HUES48 (cell line): Measurements from ENCODE around the gene SLC2A4.
A peak's percentile ranks its signal among the peaks of the same experiment; 100 is the strongest.
"Not testable (repeated sequence)": the region's sequence is repeated elsewhere in the genome, so short reads cannot be mapped to it uniquely, and the experiment has no call there.

Source experiments
- H3K27ac ChIP-seq: one replicate; pipeline ENCODE4 v1.7.0; 2013; ENCODE audit warnings: low read depth, low read length, inconsistent platforms
- H3K27me3 ChIP-seq: 2 replicates; pipeline ENCODE4 v1.6.1; 2013; ENCODE audit warnings: mild to moderate bottlenecking, low read length; ENCODE audit not compliant: control insufficient read depth, insufficient read depth
- H3K36me3 ChIP-seq: 2 replicates; pipeline ENCODE4 v1.6.1; 2013; ENCODE audit warnings: low read length; ENCODE audit not compliant: control insufficient read depth, insufficient read depth
- H3K4me1 ChIP-seq: 2 replicates; pipeline ENCODE4 v1.6.1; 2013; ENCODE audit warnings: mild to moderate bottlenecking, low read length; ENCODE audit not compliant: control insufficient read depth, insufficient read depth
- H3K4me3 ChIP-seq: 2 replicates; pipeline ENCODE4 v1.5.1; 2013; ENCODE audit warnings: mild to moderate bottlenecking, low read depth, low read length
- H3K9ac ChIP-seq: 2 replicates; pipeline ENCODE4 v1.6.1; 2013; ENCODE audit warnings: mild to moderate bottlenecking, low read depth, low read length, moderate library complexity
- H3K9me3 ChIP-seq: 2 replicates; pipeline ENCODE4 v1.6.1; 2013; ENCODE audit warnings: low read length; ENCODE audit not compliant: control insufficient read depth, insufficient read depth

Gene SLC2A4

DNA sequence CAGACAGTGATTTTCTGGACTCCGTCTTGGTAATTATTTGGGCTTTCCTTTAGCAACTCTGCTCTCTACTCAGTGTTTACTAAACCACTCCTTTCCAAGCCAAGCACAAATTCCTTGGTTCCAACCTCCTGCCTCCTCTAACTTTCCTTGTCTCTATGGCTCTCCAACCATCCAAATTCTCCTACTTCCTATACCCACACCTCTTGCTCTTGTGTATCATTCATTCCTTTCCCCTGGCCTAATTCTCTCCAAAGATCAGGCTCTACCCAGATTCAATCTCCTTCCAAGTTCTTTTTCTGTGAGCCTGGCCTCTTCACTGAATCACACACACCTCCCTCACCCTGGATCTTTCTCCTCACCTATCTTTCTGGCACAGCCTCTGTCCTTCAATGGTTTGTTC lies 46.5 kb downstream of the SLC2A4 start:
- peaks cover 11% of the 10 kb centered on the region; the same call in 1 of the 2 replicates for H3K4me1 ChIP-seq
- H3K9me3 ChIP-seq: no peaks in the 10 kb centered on the region
- H3K27ac ChIP-seq: no peak overlapping the region
- H3K4me3 ChIP-seq: peak overlapping the region; percentile 79
- no peaks in the 10 kb centered on the region for H3K27me3 ChIP-seq
- H3K9ac ChIP-seq: no peak overlapping the region
- H3K36me3 ChIP-seq: peaks cover 37% of the 10 kb centered on the region

GRCh38 chr17:7328840-7329373 lies 47.4 kb downstream of the SLC2A4 start, which contains the start of gene NEURL4:
NEURL4 (minus strand) TSS chr17:7329335; CDS start chr17:7329312, 23 bp downstream.
- Histone ChIP-seq H3K27me3 (no peaks in the 10 kb centered on the region), H3K9me3 (no peaks in the 10 kb centered on the region), H3K4me3 (peak within 1 kb of the TSS; percentile 79), H3K9ac (peak within 1 kb of the TSS; percentile 80), H3K36me3 (peaks cover 28% of the 10 kb centered on the region), H3K4me1 (peaks cover 11% of the 10 kb centered on the region; the same call in 1 of the 2 replicates), H3K27ac (peak within 1 kb of the TSS; percentile 96)

DNA sequence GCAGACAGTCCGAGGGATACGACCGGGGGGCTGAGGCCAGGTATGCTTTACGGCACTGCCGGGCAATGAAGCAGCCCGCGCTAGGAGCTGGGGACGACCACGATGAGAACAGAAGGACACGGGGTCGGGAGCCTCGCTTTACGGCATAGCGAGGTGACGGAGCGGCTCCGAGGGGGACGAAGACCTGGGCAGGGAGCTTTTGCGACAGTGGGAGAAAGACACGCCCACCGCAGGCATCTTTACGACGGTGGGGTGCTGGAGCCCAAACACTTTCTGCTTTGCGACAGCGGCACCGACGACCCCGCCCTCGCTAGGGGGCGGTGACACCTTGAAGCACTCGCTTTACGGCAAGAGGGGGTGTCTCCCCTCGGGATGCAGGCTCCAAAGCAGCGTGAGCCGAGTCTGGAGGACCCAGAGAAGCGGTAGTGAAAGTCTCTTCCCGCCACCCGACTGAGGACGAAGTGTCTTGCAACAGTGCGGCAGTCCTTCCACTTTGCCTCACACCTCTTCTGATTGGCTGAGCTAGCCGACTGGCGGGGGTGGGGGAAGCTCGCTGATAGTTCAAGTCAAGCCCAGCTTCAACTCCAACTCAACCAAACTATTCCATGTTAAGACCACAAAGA lies 48.0 kb downstream of the SLC2A4 start:
- Histone ChIP-seq H3K9ac (peak overlapping the region; percentile 80), H3K27ac (peak overlapping the region; percentile 96), H3K36me3 (peaks cover 23% of the 10 kb centered on the region), H3K27me3 (no peaks in the 10 kb centered on the region), H3K4me3 (peak overlapping the region; percentile 79), H3K9me3 (no peaks in the 10 kb centered on the region), H3K4me1 (peaks cover 11% of the 10 kb centered on the region; the same call in 1 of the 2 replicates)

DNA sequence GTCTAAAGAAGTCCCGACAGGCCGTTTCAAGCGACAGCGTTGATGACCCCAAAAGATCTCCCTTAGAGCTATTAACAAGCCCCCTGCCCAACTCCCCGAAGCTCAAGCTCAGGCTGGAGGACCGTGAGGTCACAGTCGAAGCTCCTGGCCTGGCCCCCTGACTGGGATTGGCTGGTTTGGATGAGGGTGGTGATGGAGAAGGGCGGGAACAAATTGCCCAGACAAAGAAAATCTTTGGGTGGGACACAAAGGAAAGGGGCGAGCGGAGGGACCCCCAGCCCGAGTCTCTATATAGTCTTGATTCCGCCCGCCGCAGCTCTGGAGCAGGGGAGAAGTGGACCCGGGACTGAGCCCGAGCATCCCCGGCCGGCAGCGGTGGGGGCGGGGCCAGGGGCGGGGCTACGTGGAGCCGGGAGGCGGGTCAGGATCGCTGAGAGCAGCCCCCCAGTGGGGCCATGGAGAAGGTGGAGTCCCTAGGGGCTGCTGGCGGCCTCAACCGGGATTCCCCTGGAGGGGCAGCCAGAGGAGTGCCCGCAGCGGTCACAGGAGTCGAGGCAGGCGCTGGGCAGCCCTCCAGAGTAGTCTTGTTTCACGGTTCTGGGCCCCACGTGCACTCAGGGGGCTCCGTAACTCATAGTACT lies 48.6 kb downstream of the SLC2A4 start:
- peak overlapping the region; percentile 80 for H3K9ac ChIP-seq
- peaks cover 18% of the 10 kb centered on the region for H3K36me3 ChIP-seq
- H3K4me3 ChIP-seq: peak overlapping the region; percentile 79
- H3K27me3 ChIP-seq: no peaks in the 10 kb centered on the region
- H3K27ac ChIP-seq: peak overlapping the region; percentile 96
- peaks cover 11% of the 10 kb centered on the region; the same call in 1 of the 2 replicates for H3K4me1 ChIP-seq
- H3K9me3 ChIP-seq: no peaks in the 10 kb centered on the region

- H3K9ac ChIP-seq: peak overlapping the region; percentile 66
- H3K4me3 ChIP-seq: peak overlapping the region; percentile 79
- H3K4me1 ChIP-seq: peaks cover 11% of the 10 kb centered on the region; the same call in 1 of the 2 replicates
- H3K27me3 ChIP-seq: no peaks in the 10 kb centered on the region
- H3K9me3 ChIP-seq: no peaks in the 10 kb centered on the region
- H3K36me3 ChIP-seq: peaks cover 13% of the 10 kb centered on the region
- peak overlapping the region; percentile 96 for H3K27ac ChIP-seq
Observed at GRCh38 chr17:7330638-7331015, 49.1 kb downstream of the SLC2A4 start.

DNA sequence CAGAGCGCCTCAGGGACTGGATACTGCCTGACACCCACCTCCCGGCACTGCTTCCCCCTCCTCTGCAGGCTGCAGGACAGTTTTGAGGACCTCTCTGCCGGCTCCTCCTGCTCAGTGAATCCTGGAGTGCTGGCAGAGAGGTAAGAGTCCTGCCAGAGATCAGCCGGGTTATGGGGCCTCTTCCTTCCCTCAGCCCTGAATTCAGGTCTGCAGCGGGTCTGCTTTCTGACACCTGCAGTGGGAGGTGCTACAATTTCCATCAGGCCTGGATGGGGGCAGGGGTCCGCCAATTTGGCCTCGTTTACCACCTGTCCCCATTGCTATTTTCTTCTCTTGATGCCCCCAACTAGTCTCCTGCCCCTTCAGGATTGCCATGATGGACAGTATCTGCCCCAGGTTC lies 50.6 kb downstream of the SLC2A4 start:
- no peak overlapping the region for H3K27ac ChIP-seq
- no peaks in the 10 kb centered on the region for H3K27me3 ChIP-seq
- no peak overlapping the region for H3K9ac ChIP-seq
- no peaks in the 10 kb centered on the region for H3K36me3 ChIP-seq
- H3K9me3 ChIP-seq: no peaks in the 10 kb centered on the region
- no peak overlapping the region for H3K4me3 ChIP-seq
- peaks cover 19% of the 10 kb centered on the region; the same call in 1 of the 2 replicates for H3K4me1 ChIP-seq

DNA sequence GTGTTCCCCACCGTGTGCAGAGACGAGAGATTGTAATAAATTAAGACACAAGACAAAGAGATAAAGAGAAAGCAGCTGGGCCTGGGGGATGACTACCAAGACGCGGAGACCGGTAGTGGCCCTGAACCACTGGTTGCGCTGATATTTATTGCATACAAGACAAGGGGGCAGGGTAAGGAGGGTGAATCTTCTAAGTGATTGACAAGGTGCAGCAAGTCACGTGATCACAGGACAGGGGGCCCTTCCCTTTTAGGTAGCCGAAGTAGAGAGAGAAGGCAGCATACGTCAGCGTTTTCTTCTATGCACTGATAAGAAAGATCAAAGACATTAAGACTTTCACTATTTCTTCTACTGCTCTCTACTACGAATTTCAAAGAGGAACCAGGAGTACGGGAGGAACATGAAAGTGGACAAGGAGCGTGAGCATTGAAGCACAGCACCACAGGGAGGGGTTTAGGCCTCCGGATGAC lies 51.1 kb downstream of the SLC2A4 start:
- not testable (repeated sequence) for H3K9ac ChIP-seq, H3K4me3 ChIP-seq, H3K9me3 ChIP-seq, H3K27me3 ChIP-seq, H3K27ac ChIP-seq, H3K36me3 ChIP-seq
- peaks cover 22% of the 10 kb centered on the region; the same call in 1 of the 2 replicates for H3K4me1 ChIP-seq

- Histone ChIP-seq H3K4me3 (no peak overlapping the region), H3K9ac (no peak overlapping the region)
Observed at GRCh38 chr17:7334938-7335538, 53.5 kb downstream of the SLC2A4 start.

DNA sequence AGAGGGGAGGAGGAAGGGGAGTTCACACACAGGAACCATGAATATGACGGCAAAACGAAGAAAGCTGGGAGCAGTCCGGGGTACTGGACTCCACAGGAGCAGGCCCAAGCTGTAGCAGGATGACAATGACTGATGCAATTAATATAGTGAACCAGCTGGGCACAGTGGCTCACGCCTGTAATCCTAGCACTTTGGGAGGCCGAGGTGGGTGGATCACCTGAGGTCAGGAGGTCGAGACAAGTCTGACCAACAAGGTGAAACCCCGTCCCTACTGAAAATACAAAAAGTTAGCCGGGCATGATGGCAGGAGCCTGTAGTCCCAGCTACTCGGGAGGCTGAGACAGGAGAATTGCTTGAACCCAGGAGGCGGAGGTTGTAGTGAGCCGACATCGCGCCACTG lies 54.2 kb downstream of the SLC2A4 start:
- H3K9ac ChIP-seq, H3K27ac ChIP-seq, H3K9me3 ChIP-seq, H3K36me3 ChIP-seq, H3K4me3 ChIP-seq, H3K27me3 ChIP-seq: not testable (repeated sequence)
- H3K4me1 ChIP-seq: peaks cover 14% of the 10 kb centered on the region; the same call in 1 of the 2 replicates

More at GRCh38 chr17:7334938-7335538, 53.5 kb downstream of the SLC2A4 start:
- Histone ChIP-seq H3K9me3 (no peaks in the 10 kb centered on the region), H3K27ac (no peak overlapping the region), H3K4me1 (peaks cover 18% of the 10 kb centered on the region; the same call in 1 of the 2 replicates), H3K36me3 (no peaks in the 10 kb centered on the region), H3K27me3 (no peaks in the 10 kb centered on the region)

- H3K4me1 ChIP-seq: peaks cover 11% of the 10 kb centered on the region; the same call in 1 of the 2 replicates
- H3K9me3 ChIP-seq: no peaks in the 10 kb centered on the region
- H3K27me3 ChIP-seq: no peaks in the 10 kb centered on the region
- no peaks in the 10 kb centered on the region for H3K36me3 ChIP-seq
- peak within 1 kb of the TSS; percentile 5; the same call in 1 of the 2 replicates for H3K9ac ChIP-seq
- H3K27ac ChIP-seq: peak within 1 kb of the TSS; percentile 77
- H3K4me3 ChIP-seq: peak within 1 kb of the TSS; percentile 41
Observed at GRCh38 chr17:7336240-7337175, 55.0 kb downstream of the SLC2A4 start, which contains the start of gene ACAP1. ACAP1 (plus strand) TSS chr17:7336529; CDS start chr17:7336735, 206 bp downstream.
